HepG2 (cell line): ENCODE data around the gene DRD1. TPM values are rescaled to one million over a fixed set of nuclear protein-coding genes. Genes with fewer than 3 reads are reported as not detected.

Experiments
- CEBPG ChIP-seq: IDR thresholded peaks from 2 replicates; pipeline ENCODE4 v1.6.1; 2016
- KLF16 ChIP-seq, 2 experiments: sonication (generic) in 1 of 2; formaldehyde crosslinking in 1 of 2; IDR thresholded peaks; 2 replicates each; pipeline versions ENCODE4 v1.6.1 to v1.8.0; 2016 to 2023; ENCODE audit warnings: missing genetic modification reagents in 2 of 2, missing compliant biosample characterization in 1 of 2
- KLF6 ChIP-seq: IDR thresholded peaks from 2 replicates; pipeline ENCODE4 v1.8.0; 2016; ENCODE audit warnings: missing biosample characterization, missing genetic modification reagents
- NCOA1 ChIP-seq: sonication (generic); formaldehyde crosslinking; IDR thresholded peaks from 2 replicates; pipeline ENCODE4 v1.9.0; 2021; ENCODE audit warnings: missing genetic modification reagents
- NFRKB ChIP-seq: fragments of 450-650 bp; IDR thresholded peaks from 2 replicates; pipeline ENCODE4 v1.6.1; 2017
- NFYB ChIP-seq: sonication (generic); formaldehyde crosslinking; IDR thresholded peaks from 2 replicates; pipeline ENCODE4 v1.4.0; 2020; ENCODE audit warnings: missing genetic modification reagents
- NR2F6 ChIP-seq, 2 experiments: IDR thresholded peaks; 2 replicates each; pipeline ENCODE4 v1.6.1; 2016; ENCODE audit warnings: antibody characterized with exemption in 1 of 2, mild to moderate bottlenecking in 1 of 2
- PHF5A ChIP-seq: IDR thresholded peaks from one replicate; pipeline ENCODE4 v1.6.1; 2018; ENCODE audit warnings: low read depth, missing genetic modification reagents; ENCODE audit not compliant: unreplicated experiment
- RFXAP ChIP-seq: sonication (generic); formaldehyde crosslinking; IDR thresholded peaks from 2 replicates; pipeline ENCODE4 v1.4.0; 2020; ENCODE audit warnings: missing genetic modification reagents, borderline replicate concordance
- SOX5 ChIP-seq: IDR thresholded peaks from 2 replicates; pipeline ENCODE4 v1.6.1; 2016; ENCODE audit warnings: borderline replicate concordance
- SRSF1 ChIP-seq: fragments of 200-400 bp; formaldehyde crosslinking; optimal IDR thresholded peaks from 2 replicates; pipeline ENCODE3; 2017; ENCODE audit warnings: mild to moderate bottlenecking, low read depth, low read length, moderate library complexity
- THAP11 ChIP-seq: IDR thresholded peaks from 2 replicates; pipeline ENCODE4 v1.6.1; 2016; ENCODE audit warnings: missing biosample characterization, missing genetic modification reagents
- XRCC5 ChIP-seq: fragments of 200-400 bp; formaldehyde crosslinking; optimal IDR thresholded peaks from 2 replicates; pipeline ENCODE3; 2017; ENCODE audit warnings: mild to moderate bottlenecking, low read length
- ZNF564 ChIP-seq: sonication (generic); formaldehyde crosslinking; IDR thresholded peaks from 2 replicates; pipeline ENCODE4 v1.8.1; 2023; ENCODE audit warnings: mild to moderate bottlenecking, missing genetic modification reagents
- ZNF605 ChIP-seq: sonication (generic); formaldehyde crosslinking; IDR thresholded peaks from 2 replicates; pipeline ENCODE4 v1.8.0; 2022; ENCODE audit warnings: mild to moderate bottlenecking, missing genetic modification reagents
- ZNF850 ChIP-seq: sonication (generic); formaldehyde crosslinking; conservative IDR thresholded peaks from 2 replicates; pipeline ENCODE4 v1.9.0; 2021; ENCODE audit warnings: mild to moderate bottlenecking, missing genetic modification reagents
- ZSCAN31 ChIP-seq: sonication (generic); formaldehyde crosslinking; IDR thresholded peaks from 2 replicates; pipeline ENCODE4 v1.5.0; 2020; ENCODE audit warnings: low read depth, mild to moderate bottlenecking, missing genetic modification reagents
- polyA plus RNA-seq, 8 experiments: library from polyadenylated mRNA; depleted of rRNA in 3 of 8; stranded (reverse) in 7 of 8; unstranded in 1 of 8; fragments of >200 nt; fragmentation: Illumina TruSeq in 4 of 8; extraction: Trizol in 4 of 8; gene quantifications; 2 replicates each; pipeline versions ENCODE4 v1.2.1 to v1.2.3, GENCODE V29; 2011 to 2016; ENCODE audit warnings: low read depth in 4 of 8, missing spikeins in 1 of 8, mixed read lengths in 1 of 8; ENCODE audit not compliant: insufficient read depth in 1 of 8
- total RNA-seq, 5 experiments: library from RNA; depleted of rRNA; stranded (reverse); fragments of >200 nt; fragmentation: Illumina TruSeq; extraction: Trizol; gene quantifications; 2 replicates each; pipeline ENCODE4 v1.2.3, GENCODE V29; 2016; ENCODE audit warnings: low read depth in 1 of 5
- TF ChIP-seq, protein P1 (sequence below): sonication (generic); formaldehyde crosslinking; IDR thresholded peaks from 2 replicates; pipeline ENCODE4 v1.4.0; 2020; ENCODE audit warnings: missing genetic modification reagents, borderline replicate concordance
- TF ChIP-seq, protein P2 (sequence below), 2 experiments: fragments of 450-650 bp in 1 of 2; sonication (generic) in 1 of 2; formaldehyde crosslinking; IDR thresholded peaks; 2 replicates each; pipeline versions ENCODE4 v1.5.0 to v1.8.0; 2020 to 2022; ENCODE audit warnings: mild to moderate bottlenecking in 1 of 2, missing genetic modification reagents in 1 of 2
- TF ChIP-seq, protein P3 (sequence below): IDR thresholded peaks from 2 replicates; pipeline ENCODE4 v1.6.1; 2016; ENCODE audit warnings: missing genetic modification reagents, missing compliant biosample characterization
- TF ChIP-seq, protein P4 (sequence below): sonication (generic); formaldehyde crosslinking; IDR thresholded peaks from 2 replicates; pipeline ENCODE4 v1.5.0; 2020; ENCODE audit warnings: missing genetic modification reagents, mild to moderate bottlenecking, borderline replicate concordance
- TF ChIP-seq, protein P5 (sequence below): sonication (generic); IDR thresholded peaks from 2 replicates; pipeline ENCODE4 v1.6.1; 2016; ENCODE audit warnings: low read depth, borderline replicate concordance

The DRD1 gene
- total and polyA plus RNA-seq, 2 of the 13 experiments (the other 11 are each of a cell fraction or from before 2014, with no cell fraction given): not detected

DNA sequence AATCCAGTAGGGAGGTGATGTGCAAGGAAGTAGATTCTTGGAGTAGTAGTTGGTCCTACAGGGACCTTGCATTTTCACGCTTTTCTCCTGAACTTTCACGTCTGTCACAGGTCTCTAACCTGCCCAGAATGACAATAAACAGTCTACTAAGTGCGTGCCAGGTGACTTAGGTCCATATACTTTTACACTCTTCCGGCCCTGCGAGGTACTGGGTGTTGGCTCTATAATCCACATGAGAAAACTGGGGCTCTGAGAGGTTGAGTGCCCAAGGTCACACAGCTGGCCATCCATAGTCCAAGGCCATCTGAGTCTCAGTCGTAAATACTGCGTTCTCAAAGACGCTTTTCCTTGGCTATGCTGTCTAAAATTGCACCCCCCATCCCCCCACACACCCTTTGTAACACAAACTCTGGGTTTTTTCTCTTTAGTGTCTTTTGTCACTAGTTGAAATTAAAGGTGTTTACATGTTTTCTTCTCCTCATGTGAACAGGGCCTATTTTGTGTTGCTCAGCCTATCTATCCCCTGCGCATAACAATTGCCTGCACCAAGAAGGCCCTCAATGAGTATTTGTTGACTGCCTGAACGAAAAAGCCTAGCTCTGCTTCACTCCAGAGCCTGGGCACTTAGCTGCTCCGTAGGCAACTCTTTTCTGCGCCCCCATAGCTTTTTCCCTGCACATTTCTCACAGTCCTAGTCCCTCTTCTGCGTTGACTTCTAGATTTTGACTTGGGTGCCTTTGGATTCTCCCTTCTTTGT lies 35.3 kb upstream of the DRD1 start (continued):
- TF ChIP-seq, protein P1, sequence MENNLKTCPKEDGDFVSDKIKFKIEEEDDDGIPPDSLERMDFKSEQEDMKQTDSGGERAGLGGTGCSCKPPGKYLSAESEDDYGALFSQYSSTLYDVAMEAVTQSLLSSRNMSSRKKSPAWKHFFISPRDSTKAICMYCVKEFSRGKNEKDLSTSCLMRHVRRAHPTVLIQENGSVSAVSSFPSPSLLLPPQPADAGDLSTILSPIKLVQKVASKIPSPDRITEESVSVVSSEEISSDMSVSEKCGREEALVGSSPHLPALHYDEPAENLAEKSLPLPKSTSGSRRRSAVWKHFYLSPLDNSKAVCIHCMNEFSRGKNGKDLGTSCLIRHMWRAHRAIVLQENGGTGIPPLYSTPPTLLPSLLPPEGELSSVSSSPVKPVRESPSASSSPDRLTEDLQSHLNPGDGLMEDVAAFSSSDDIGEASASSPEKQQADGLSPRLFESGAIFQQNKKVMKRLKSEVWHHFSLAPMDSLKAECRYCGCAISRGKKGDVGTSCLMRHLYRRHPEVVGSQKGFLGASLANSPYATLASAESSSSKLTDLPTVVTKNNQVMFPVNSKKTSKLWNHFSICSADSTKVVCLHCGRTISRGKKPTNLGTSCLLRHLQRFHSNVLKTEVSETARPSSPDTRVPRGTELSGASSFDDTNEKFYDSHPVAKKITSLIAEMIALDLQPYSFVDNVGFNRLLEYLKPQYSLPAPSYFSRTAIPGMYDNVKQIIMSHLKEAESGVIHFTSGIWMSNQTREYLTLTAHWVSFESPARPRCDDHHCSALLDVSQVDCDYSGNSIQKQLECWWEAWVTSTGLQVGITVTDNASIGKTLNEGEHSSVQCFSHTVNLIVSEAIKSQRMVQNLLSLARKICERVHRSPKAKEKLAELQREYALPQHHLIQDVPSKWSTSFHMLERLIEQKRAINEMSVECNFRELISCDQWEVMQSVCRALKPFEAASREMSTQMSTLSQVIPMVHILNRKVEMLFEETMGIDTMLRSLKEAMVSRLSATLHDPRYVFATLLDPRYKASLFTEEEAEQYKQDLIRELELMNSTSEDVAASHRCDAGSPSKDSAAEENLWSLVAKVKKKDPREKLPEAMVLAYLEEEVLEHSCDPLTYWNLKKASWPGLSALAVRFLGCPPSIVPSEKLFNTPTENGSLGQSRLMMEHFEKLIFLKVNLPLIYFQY (CRISPR knock-in tag): no peak
- TF ChIP-seq PHF5A (CRISPR knock-in tag) (no peak), KLF16 (CRISPR knock-in tag; IDR thresholded peaks at IDR 0.05) (peak in 1 of 2 experiments; percentile 13; a peak in 1 of 4 replicates), ZNF605 (CRISPR knock-in tag) (peak; percentile 72; the same call in 1 of the 2 replicates), NFYB (CRISPR knock-in tag) (no peak), KLF6 (CRISPR knock-in tag) (0 out of 2 replicates have a peak, but pooled peaks have one; percentile 5), NR2F6 (IDR thresholded peaks at IDR 0.05) (0 out of 2 replicates have a peak, but pooled peaks have one; percentile 34), NR2F6 (CRISPR knock-in tag; IDR thresholded peaks at IDR 0.05) (peak; percentile 26; the same call in 1 of the 2 replicates), THAP11 (CRISPR knock-in tag) (peak; percentile 15; the same call in 1 of the 2 replicates), NCOA1 (no peak), SRSF1 (no peak), XRCC5 (no peak), CEBPG (CRISPR knock-in tag) (no peak), ZNF564 (CRISPR knock-in tag) (0 out of 2 replicates have a peak, but pooled peaks have one; percentile 13), ZSCAN31 (0 out of 2 replicates have a peak, but pooled peaks have one; percentile 40), RFXAP (no peak), SOX5 (CRISPR knock-in tag) (no peak), ZNF850 (CRISPR knock-in tag) (no peak), NFRKB (no peak)
- TF ChIP-seq, protein P2, sequence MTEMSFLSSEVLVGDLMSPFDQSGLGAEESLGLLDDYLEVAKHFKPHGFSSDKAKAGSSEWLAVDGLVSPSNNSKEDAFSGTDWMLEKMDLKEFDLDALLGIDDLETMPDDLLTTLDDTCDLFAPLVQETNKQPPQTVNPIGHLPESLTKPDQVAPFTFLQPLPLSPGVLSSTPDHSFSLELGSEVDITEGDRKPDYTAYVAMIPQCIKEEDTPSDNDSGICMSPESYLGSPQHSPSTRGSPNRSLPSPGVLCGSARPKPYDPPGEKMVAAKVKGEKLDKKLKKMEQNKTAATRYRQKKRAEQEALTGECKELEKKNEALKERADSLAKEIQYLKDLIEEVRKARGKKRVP (CRISPR knock-in tag; IDR thresholded peaks at IDR 0.05): 0 out of 4 replicates have a peak, but pooled peaks of 1 of the 2 experiments have one; percentile 21
- TF ChIP-seq, protein P3, sequence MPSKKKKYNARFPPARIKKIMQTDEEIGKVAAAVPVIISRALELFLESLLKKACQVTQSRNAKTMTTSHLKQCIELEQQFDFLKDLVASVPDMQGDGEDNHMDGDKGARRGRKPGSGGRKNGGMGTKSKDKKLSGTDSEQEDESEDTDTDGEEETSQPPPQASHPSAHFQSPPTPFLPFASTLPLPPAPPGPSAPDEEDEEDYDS (CRISPR knock-in tag): no peak
- TF ChIP-seq, protein P4, sequence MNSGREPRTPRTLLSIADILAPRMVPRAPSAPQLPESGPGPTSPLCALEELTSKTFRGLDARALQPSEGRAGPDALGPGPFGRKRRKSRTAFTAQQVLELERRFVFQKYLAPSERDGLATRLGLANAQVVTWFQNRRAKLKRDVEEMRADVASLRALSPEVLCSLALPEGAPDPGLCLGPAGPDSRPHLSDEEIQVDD (CRISPR knock-in tag): no peak
- TF ChIP-seq, protein P5, sequence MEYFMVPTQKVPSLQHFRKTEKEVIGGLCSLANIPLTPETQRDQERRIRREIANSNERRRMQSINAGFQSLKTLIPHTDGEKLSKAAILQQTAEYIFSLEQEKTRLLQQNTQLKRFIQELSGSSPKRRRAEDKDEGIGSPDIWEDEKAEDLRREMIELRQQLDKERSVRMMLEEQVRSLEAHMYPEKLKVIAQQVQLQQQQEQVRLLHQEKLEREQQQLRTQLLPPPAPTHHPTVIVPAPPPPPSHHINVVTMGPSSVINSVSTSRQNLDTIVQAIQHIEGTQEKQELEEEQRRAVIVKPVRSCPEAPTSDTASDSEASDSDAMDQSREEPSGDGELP: peak; percentile 69; the same call in 1 of the 2 replicates
